ENCODE results near the gene SLC16A2. TPM values are rescaled to one million over a fixed set of nuclear protein-coding genes. Genes with fewer than 3 reads are reported as not detected.

Gene SLC16A2
- total RNA-seq, 1 experiment from 2014 or later: 0.32 TPM

- Histone ChIP-seq H2AFZ (ENCODE audit: low read depth, low read length, poor library complexity, severe bottlenecking) (no peak overlapping the region), H3K4me3 (replicated peaks in 1 of 2; ENCODE audit: low read depth in 1 of 2, low read length in 2 of 2) (no peak overlapping the region), H3K9me2 (ENCODE audit: insufficient read depth) (no peaks in the 10 kb centered on the region), H3K79me2 (ENCODE audit: insufficient read depth, low read length) (no peaks in the 10 kb centered on the region), H3K36me3 (ENCODE audit: control insufficient read depth in 1 of 2, insufficient read depth in 2 of 2, low read length in 2 of 2) (no peaks in the 10 kb centered on the region), H3K4me1 (ENCODE audit: control insufficient read depth in 1 of 2, insufficient read depth in 2 of 2, low read length in 2 of 2) (no peaks in the 10 kb centered on the region), H3K9ac (ENCODE audit: low read length) (no peak overlapping the region), H3K4me2 (ENCODE audit: low read length) (no peak overlapping the region), H3K27ac (ENCODE audit: low read depth, low read length) (no peak overlapping the region), H4K20me1 (ENCODE audit: insufficient read depth) (no peaks in the 10 kb centered on the region), H3K9me3 (ENCODE audit: control insufficient read depth in 1 of 2, insufficient read depth in 1 of 2, low read depth in 1 of 2, low read length in 2 of 2) (no peaks in the 10 kb centered on the region), H3K27me3 (ENCODE audit: insufficient read depth, low read length) (no peaks in the 10 kb centered on the region)
- DNase-seq (ENCODE audit: low read depth, low spot score): no peak
- CTCF ChIA-PET: no interaction called here
- RAD21 ChIA-PET (ENCODE audit: low non-redundant PET in 1 of 2, low total read pairs in 2 of 2, uncharacterized antibody in 2 of 2, unreplicated experiment in 2 of 2): no interaction called here
- ATAC-seq: no peak
- intact Hi-C loops (cut with micrococcal nuclease): no loop called here
- POLR2A ChIA-PET: no interaction called here
- no peak for TF ChIP-seq RAD21 (IDR thresholded peaks at IDR 0.05; ENCODE audit: low read depth)
- no peak for TF ChIP-seq CBX3 (IDR thresholded peaks at IDR 0.05; ENCODE audit: low read depth)
- TF ChIP-seq REST (IDR thresholded peaks at IDR 0.05; ENCODE audit: low read depth): no peak
- no peak for TF ChIP-seq TCF7L2 (IDR thresholded peaks at IDR 0.05; ENCODE audit: borderline replicate concordance, extremely low read depth, insufficient read depth, insufficient read length)
- TF ChIP-seq SIN3A (IDR thresholded peaks at IDR 0.05; ENCODE audit: low read depth): no peak
- TF ChIP-seq EZH2phosphoT487 (IDR thresholded peaks at IDR 0.05; ENCODE audit: borderline replicate concordance): no peak
- TF ChIP-seq SP1 (IDR thresholded peaks at IDR 0.05; ENCODE audit: low read depth): no peak
- no TSS peak for BruUV-seq (replicated peaks)
These were observed 5.3 kb downstream of the SLC16A2 start for GRCh38 chrX:74426615-74427014.

GRCh38 chrX:74431797-74432196 lies 10.5 kb downstream of the SLC16A2 start:
- CTCF ChIA-PET: no interaction called here
- intact Hi-C loops (cut with micrococcal nuclease): no loop called here

More at GRCh38 chrX:74431797-74432196, 10.5 kb downstream of the SLC16A2 start:
- no peaks in the 10 kb centered on the region for H3K36me3 ChIP-seq (ENCODE audit: control insufficient read depth in 1 of 2, insufficient read depth in 2 of 2, low read length in 2 of 2)
- BruUV-seq (replicated peaks): no TSS peak
- no peaks in the 10 kb centered on the region for H3K79me2 ChIP-seq (ENCODE audit: insufficient read depth, low read length)
- H3K4me3 ChIP-seq (replicated peaks in 1 of 2; ENCODE audit: low read depth in 1 of 2, low read length in 2 of 2): no peak overlapping the region
- H3K9ac ChIP-seq (ENCODE audit: low read length): no peak overlapping the region
- RAD21 ChIA-PET (ENCODE audit: low non-redundant PET in 1 of 2, low total read pairs in 2 of 2, uncharacterized antibody in 2 of 2, unreplicated experiment in 2 of 2): no interaction called here
- no peak overlapping the region for H3K27ac ChIP-seq (ENCODE audit: low read depth, low read length)
- DNase-seq (ENCODE audit: low read depth, low spot score) (no peak), ATAC-seq (no peak)
- H3K4me1 ChIP-seq (ENCODE audit: control insufficient read depth in 1 of 2, insufficient read depth in 2 of 2, low read length in 2 of 2): no peaks in the 10 kb centered on the region
- H4K20me1 ChIP-seq (ENCODE audit: insufficient read depth): no peaks in the 10 kb centered on the region
- POLR2A ChIA-PET: no interaction called here
- TF ChIP-seq ZBTB33 (IDR thresholded peaks at IDR 0.05; ENCODE audit: extremely low read depth, insufficient replicate concordance, low read length) (no peak), RAD21 (IDR thresholded peaks at IDR 0.05; ENCODE audit: low read depth) (no peak)
- no peaks in the 10 kb centered on the region for H3K9me3 ChIP-seq (ENCODE audit: control insufficient read depth in 1 of 2, insufficient read depth in 1 of 2, low read depth in 1 of 2, low read length in 2 of 2)
- no peak overlapping the region for H3K4me2 ChIP-seq (ENCODE audit: low read length)
- no peaks in the 10 kb centered on the region for H3K27me3 ChIP-seq (ENCODE audit: insufficient read depth, low read length)
- no peaks in the 10 kb centered on the region for H3K9me2 ChIP-seq (ENCODE audit: insufficient read depth)
- no peak overlapping the region for H2AFZ ChIP-seq (ENCODE audit: low read depth, low read length, poor library complexity, severe bottlenecking)

All from HCT116 (cell line).